VCaP (cell line): Measurements from ENCODE around the gene TSEN2.

Source experiments
- H3K27ac ChIP-seq: fragments of 450-650 bp; 2 replicates; pipeline ENCODE4 v1.5.1; 2017
- CTCF ChIP-seq: fragments of 450-650 bp; conservative IDR thresholded peaks from 2 replicates; pipeline ENCODE4 v1.5.1; 2017; ENCODE audit warnings: mild to moderate bottlenecking, moderate library complexity

The TSEN2 gene

GRCh38 chr3:12512534-12513118, 28.3 kb downstream of the TSEN2 start:
- TF ChIP-seq CTCF = no peak
- no peak overlapping the region for H3K27ac ChIP-seq

- no peak overlapping the region for H3K27ac ChIP-seq
- TF ChIP-seq CTCF = no peak
These were observed 29.6 kb downstream of the TSEN2 start for GRCh38 chr3:12513694-12514446.

- no peak overlapping the region for H3K27ac ChIP-seq
- no peak for TF ChIP-seq CTCF
These were observed 31.4 kb downstream of the TSEN2 start for GRCh38 chr3:12515631-12516030.

- peak overlapping the region; percentile 34 for H3K27ac ChIP-seq
- no peak for TF ChIP-seq CTCF
These were observed 32.6 kb downstream of the TSEN2 start for GRCh38 chr3:12516873-12517272.

GRCh38 chr3:12518261-12519028, 34.2 kb downstream of the TSEN2 start:
- peak overlapping the region; percentile 34; the same call in 1 of the 2 replicates for H3K27ac ChIP-seq
- no peak for TF ChIP-seq CTCF

- no peak for TF ChIP-seq CTCF
These were observed 36.7 kb downstream of the TSEN2 start for GRCh38 chr3:12521010-12521409.

GRCh38 chr3:12522721-12523120, 38.4 kb downstream of the TSEN2 start:
- peak; percentile 40; the same call in 1 of the 2 replicates for TF ChIP-seq CTCF
- H3K27ac ChIP-seq = peak overlapping the region; percentile 26

More at GRCh38 chr3:12521010-12521409, 36.7 kb downstream of the TSEN2 start:
- H3K27ac ChIP-seq = peak overlapping the region; percentile 1; the same call in 1 of the 2 replicates
